K562 (cell line): ENCODE data around the gene GPR108. TPM values are rescaled to one million over a fixed set of nuclear protein-coding genes. Genes with fewer than 3 reads are reported as not detected.

Experiments
- ESRRB ChIP-seq: fragments of 250-450 bp; sonication (Bioruptor Pico); IDR thresholded peaks from 2 replicates; pipeline ENCODE4 v1.5.0; 2020; ENCODE audit warnings: mild to moderate bottlenecking, moderate library complexity, borderline replicate concordance
- HDAC6 ChIP-seq: IDR thresholded peaks from 2 replicates; pipeline ENCODE4 v1.6.1; 2012; ENCODE audit warnings: low read depth, mild to moderate bottlenecking, control low read depth, inconsistent platforms, low read length, moderate library complexity
- ILF3 ChIP-seq: fragments of 450-650 bp; IDR thresholded peaks from 2 replicates; pipeline ENCODE4 v1.6.1; 2018; ENCODE audit warnings: antibody characterized with exemption, mild to moderate bottlenecking, moderate library complexity, borderline replicate concordance
- ILK ChIP-seq: fragments of 450-650 bp; IDR thresholded peaks from 2 replicates; pipeline ENCODE4 v1.6.1; 2016; ENCODE audit warnings: missing genetic modification characterization, low read depth, mild to moderate bottlenecking, missing compliant biosample characterization, moderate library complexity, borderline replicate concordance
- ZNF324 ChIP-seq: fragments of 250-450 bp; sonication (Bioruptor Pico); IDR thresholded peaks from 2 replicates; pipeline ENCODE4 v1.4.0; 2020; ENCODE audit warnings: mild to moderate bottlenecking
- ZNF584 ChIP-seq: fragments of 200-800 bp; sonication (Bioruptor generic); IDR thresholded peaks from 2 replicates; pipeline ENCODE4 v1.6.1; 2016; ENCODE audit warnings: low read depth, mild to moderate bottlenecking, missing genetic modification characterization, missing compliant biosample characterization
- polyA plus RNA-seq, 8 experiments: library from polyadenylated mRNA; depleted of rRNA in 4 of 8; stranded (reverse) in 5 of 8; unstranded in 3 of 8; fragments of >200 nt; fragmentation: Nextera tagmentation in 2 of 8; fragmentation: Illumina TruSeq in 1 of 8; extraction: Ambion mirVana in 2 of 8; extraction: Trizol in 1 of 8; gene quantifications; 2 replicates each; pipeline versions ENCODE4 v1.2.1 to v1.2.3, GENCODE V29; 2011 to 2014; ENCODE audit warnings: inconsistent platforms in 1 of 8, missing spikeins in 1 of 8
- total RNA-seq, 7 experiments: library from RNA; depleted of rRNA in 6 of 7; stranded (reverse); fragments of >200 nt in 6 of 7; fragmentation: Illumina TruSeq in 2 of 7; extraction: Trizol in 2 of 7; gene quantifications; 2 replicates each; pipeline versions ENCODE4 v1.2.1 to v1.2.3, GENCODE V29; 2011 to 2021; ENCODE audit warnings: low replicate concordance in 1 of 7
- TF ChIP-seq, protein P1 (sequence below): sonication (generic); formaldehyde crosslinking; IDR thresholded peaks from 2 replicates; pipeline ENCODE4 v1.8.1; 2022; ENCODE audit warnings: missing genetic modification reagents
- TF ChIP-seq, protein P2 (sequence below), 2 experiments: fragments of 150-350 bp in 1 of 2; IDR thresholded peaks; 2 replicates each; pipeline ENCODE4 v1.6.1; 2012 to 2016; ENCODE audit warnings: low read depth in 2 of 2, low read length in 2 of 2, mild to moderate bottlenecking in 1 of 2, moderate library complexity in 1 of 2
- TF ChIP-seq, protein P3 (sequence below): fragments of 200-800 bp; sonication (Bioruptor generic); IDR thresholded peaks from 2 replicates; pipeline ENCODE4 v1.6.1; 2017; ENCODE audit warnings: missing genetic modification characterization, missing compliant biosample characterization
- TF ChIP-seq, protein P4 (sequence below): sonication (generic); formaldehyde crosslinking; IDR thresholded peaks from 2 replicates; pipeline ENCODE4 v1.8.0; 2023; ENCODE audit warnings: mild to moderate bottlenecking, missing genetic modification reagents

The GPR108 gene
- total and polyA plus RNA-seq, 9 of the 15 experiments (the other 6 are each of a cell fraction or from before 2014, with no cell fraction given) = 2.4 to 33.2 (median 24.4) TPM

DNA sequence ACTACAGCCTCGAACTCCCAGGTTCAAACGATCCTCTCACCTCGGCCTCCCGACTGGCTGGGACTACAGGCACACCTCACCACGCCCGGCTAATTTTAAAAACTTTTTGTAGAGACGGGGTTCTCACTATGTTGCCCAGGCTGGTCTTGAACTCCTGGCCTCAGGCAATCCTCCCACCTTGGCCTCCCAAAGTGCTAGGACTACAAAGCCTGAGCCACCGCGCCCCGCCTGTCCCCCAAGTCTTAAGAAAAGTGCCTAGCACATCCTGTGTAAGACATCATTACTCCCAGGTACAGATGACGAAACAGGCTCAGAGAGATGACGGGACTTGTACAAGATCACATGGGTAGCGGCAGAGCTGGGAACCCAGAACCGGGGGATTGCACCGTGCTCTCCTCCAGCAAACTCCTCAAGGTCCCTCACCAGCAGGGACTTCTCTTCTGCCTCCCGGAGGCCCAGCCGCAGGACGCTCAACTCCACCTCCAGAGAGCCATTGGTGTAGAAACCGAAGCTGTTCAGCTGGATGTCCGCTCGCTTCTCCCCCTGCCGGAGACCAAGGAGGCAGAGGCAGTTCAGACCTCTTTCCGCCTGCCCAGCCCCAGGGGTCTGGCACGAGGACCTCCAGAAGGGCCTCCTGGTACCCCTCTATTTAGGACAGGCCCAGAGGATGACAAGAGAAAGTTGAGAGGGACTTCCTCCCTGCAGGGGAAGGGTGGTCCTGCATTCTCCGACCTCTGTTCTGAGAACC lies 1.0 kb downstream of the GPR108 start (continued):
- TF ChIP-seq HDAC6 (no peak), ILF3 (no peak), ZNF584 (CRISPR knock-in tag) (no peak), ESRRB (CRISPR knock-in tag) (no peak), ILK (tag) (no peak), ZNF324 (CRISPR knock-in tag) (no peak)
- TF ChIP-seq, protein P1, sequence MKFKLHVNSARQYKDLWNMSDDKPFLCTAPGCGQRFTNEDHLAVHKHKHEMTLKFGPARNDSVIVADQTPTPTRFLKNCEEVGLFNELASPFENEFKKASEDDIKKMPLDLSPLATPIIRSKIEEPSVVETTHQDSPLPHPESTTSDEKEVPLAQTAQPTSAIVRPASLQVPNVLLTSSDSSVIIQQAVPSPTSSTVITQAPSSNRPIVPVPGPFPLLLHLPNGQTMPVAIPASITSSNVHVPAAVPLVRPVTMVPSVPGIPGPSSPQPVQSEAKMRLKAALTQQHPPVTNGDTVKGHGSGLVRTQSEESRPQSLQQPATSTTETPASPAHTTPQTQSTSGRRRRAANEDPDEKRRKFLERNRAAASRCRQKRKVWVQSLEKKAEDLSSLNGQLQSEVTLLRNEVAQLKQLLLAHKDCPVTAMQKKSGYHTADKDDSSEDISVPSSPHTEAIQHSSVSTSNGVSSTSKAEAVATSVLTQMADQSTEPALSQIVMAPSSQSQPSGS = no peak
- TF ChIP-seq, protein P2, sequence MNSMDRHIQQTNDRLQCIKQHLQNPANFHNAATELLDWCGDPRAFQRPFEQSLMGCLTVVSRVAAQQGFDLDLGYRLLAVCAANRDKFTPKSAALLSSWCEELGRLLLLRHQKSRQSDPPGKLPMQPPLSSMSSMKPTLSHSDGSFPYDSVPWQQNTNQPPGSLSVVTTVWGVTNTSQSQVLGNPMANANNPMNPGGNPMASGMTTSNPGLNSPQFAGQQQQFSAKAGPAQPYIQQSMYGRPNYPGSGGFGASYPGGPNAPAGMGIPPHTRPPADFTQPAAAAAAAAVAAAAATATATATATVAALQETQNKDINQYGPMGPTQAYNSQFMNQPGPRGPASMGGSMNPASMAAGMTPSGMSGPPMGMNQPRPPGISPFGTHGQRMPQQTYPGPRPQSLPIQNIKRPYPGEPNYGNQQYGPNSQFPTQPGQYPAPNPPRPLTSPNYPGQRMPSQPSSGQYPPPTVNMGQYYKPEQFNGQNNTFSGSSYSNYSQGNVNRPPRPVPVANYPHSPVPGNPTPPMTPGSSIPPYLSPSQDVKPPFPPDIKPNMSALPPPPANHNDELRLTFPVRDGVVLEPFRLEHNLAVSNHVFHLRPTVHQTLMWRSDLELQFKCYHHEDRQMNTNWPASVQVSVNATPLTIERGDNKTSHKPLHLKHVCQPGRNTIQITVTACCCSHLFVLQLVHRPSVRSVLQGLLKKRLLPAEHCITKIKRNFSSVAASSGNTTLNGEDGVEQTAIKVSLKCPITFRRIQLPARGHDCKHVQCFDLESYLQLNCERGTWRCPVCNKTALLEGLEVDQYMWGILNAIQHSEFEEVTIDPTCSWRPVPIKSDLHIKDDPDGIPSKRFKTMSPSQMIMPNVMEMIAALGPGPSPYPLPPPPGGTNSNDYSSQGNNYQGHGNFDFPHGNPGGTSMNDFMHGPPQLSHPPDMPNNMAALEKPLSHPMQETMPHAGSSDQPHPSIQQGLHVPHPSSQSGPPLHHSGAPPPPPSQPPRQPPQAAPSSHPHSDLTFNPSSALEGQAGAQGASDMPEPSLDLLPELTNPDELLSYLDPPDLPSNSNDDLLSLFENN (IDR thresholded peaks at IDR 0.05; ENCODE audit: low read depth in 2 of 2, low read length in 2 of 2) = no peak
- TF ChIP-seq, protein P3, sequence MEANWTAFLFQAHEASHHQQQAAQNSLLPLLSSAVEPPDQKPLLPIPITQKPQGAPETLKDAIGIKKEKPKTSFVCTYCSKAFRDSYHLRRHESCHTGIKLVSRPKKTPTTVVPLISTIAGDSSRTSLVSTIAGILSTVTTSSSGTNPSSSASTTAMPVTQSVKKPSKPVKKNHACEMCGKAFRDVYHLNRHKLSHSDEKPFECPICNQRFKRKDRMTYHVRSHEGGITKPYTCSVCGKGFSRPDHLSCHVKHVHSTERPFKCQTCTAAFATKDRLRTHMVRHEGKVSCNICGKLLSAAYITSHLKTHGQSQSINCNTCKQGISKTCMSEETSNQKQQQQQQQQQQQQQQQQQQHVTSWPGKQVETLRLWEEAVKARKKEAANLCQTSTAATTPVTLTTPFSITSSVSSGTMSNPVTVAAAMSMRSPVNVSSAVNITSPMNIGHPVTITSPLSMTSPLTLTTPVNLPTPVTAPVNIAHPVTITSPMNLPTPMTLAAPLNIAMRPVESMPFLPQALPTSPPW (CRISPR knock-in tag) = no peak
- TF ChIP-seq, protein P4, sequence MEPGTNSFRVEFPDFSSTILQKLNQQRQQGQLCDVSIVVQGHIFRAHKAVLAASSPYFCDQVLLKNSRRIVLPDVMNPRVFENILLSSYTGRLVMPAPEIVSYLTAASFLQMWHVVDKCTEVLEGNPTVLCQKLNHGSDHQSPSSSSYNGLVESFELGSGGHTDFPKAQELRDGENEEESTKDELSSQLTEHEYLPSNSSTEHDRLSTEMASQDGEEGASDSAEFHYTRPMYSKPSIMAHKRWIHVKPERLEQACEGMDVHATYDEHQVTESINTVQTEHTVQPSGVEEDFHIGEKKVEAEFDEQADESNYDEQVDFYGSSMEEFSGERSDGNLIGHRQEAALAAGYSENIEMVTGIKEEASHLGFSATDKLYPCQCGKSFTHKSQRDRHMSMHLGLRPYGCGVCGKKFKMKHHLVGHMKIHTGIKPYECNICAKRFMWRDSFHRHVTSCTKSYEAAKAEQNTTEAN (CRISPR knock-in tag) = no peak
